Right cardiac atrium (tissue), 5 donors: ENCODE data around the gene APRT. TPM values are rescaled to one million over a fixed set of nuclear protein-coding genes. Genes with fewer than 3 reads are reported as not detected.

ENCODE experiments used
- ATAC-seq, 2 donors: fragments of 200-7000 bp; cut with Tn5 transposase; one replicate each; pipeline versions ENCODE4 v1.8.0 to v1.9.1; 2020; ENCODE audit warnings: moderate library complexity in 2 of 2, mild to moderate bottlenecking in 1 of 2
- DNase-seq, 3 donors: peaks; one replicate each; pipeline ENCODE4 v3.0.0-alpha.2; 2020
- H3K27ac ChIP-seq: one replicate; pipeline ENCODE4 v1.5.1; 2013; ENCODE audit warnings: mild to moderate bottlenecking, low read length, control low read depth, moderate library complexity
- H3K27me3 ChIP-seq: one replicate; pipeline ENCODE4 v1.6.1; 2013; ENCODE audit not compliant: control insufficient read depth, insufficient read depth
- H3K4me1 ChIP-seq: one replicate; pipeline ENCODE4 v1.6.1; 2013; ENCODE audit warnings: low read length; ENCODE audit not compliant: control insufficient read depth, insufficient read depth
- H3K4me3 ChIP-seq: one replicate; pipeline ENCODE4 v1.5.1; 2013; ENCODE audit warnings: low read length, control low read depth
- H3K9me3 ChIP-seq: one replicate; pipeline ENCODE4 v1.6.1; 2013; ENCODE audit warnings: low read length; ENCODE audit not compliant: control insufficient read depth
- WGBS: extraction: QIAGEN DNeasy Blood & Tissue Kit; methylation state at CpG from one replicate; pipeline ENCODE4 v1.1.7; 2013; 5-methylcytosine and 5-hydroxymethylcytosine counted together
- intact Hi-C, 4 donors: fragments of 100-400 bp; cut with DNase I; formaldehyde crosslinking; loops; one replicate each; pipeline versions ENCODE4 v1.11.0 to v1.14.0; 2022 to 2023
- polyA plus RNA-seq: library from polyadenylated mRNA; stranded (reverse); fragments of 200-250 nt; gene quantifications from one replicate; pipeline ENCODE4 v1.2.3, GENCODE V29; 2013
- total RNA-seq, 4 donors: library from RNA; stranded (reverse); fragmentation: NEBNext Ultra II Directional; extraction: Animal tissue kit (Norgen Biotek cat#: 25700); gene quantifications; one replicate each; pipeline ENCODE4 v1.2.1, GENCODE V29; 2021
- donor health status: healthy with polysubstance abuse.
- donor health status: DM: no; HTN: yes; CAD: no.
- donor health status: DM: no; HTN: no; CAD: no.
- donor health status: DM: no; HTN: yes; CAD: no; lungs with severe emphysema.
- donor health status: DM: yes; HTN: yes; CAD: no.

Gene APRT
- total and polyA plus RNA-seq, 5 donors, result 40.8 to 82.0 (median 51.6) TPM

DNA sequence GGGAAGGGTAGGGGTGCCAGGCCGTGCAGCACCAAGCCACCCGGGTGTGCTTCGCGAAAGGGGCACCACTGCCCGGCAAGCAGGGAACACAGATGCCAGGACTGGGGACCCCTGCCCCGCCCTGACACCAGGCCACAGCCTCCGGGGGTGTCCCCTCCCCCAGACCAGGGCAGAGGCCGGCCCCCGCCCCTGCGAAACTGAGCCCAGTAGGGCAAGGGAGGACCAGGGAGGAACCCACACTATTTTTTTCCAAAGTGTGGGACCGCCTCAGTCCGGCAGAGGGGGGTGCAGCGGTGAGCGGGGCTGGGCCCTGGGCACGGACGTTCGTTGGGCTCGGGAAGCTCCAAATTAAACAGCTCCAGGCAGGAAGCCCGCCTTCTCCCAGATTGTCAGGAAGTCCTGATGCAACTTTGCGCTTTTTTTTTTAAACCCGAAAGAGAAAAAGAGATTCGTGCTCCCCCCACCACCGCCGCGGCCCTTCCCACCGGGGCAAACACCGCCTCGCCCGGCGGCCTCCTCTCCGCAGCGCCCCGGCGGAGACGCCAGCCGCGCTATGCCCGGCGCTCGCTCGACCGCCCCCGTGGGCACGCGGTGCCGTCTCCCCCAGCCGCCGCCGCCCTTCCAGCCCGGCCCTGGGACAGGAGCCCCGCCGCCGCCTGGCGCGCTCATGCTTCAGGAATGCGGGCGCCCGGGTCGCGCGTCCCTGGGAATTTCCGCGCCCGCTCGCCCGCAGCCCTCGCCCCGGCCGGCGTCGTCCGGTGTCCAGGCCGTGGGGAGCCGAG is 27.5 kb downstream of the APRT start:
- peak; percentile 84 to 92 (median 92) for DNase-seq
- peaks cover 4% of the 10 kb centered on the region for H3K4me1 ChIP-seq
- peak overlapping the region; percentile 58 for H3K27ac ChIP-seq
- peak; percentile 81 to 83 for ATAC-seq
- peak overlapping the region; percentile 70 for H3K4me3 ChIP-seq
- 3% methylated on average over 74 of the region's 74 CpGs for WGBS
- intact Hi-C loops, result loop anchor here in 3 of 4 donors (2.0 to 5.0 kb wide), 3 partner anchors 37 to 42 kb away; no protein-coding TSS in a partner anchor
- no peaks in the 10 kb centered on the region for H3K27me3 ChIP-seq
- H3K9me3 ChIP-seq, result no peaks in the 10 kb centered on the region

DNA sequence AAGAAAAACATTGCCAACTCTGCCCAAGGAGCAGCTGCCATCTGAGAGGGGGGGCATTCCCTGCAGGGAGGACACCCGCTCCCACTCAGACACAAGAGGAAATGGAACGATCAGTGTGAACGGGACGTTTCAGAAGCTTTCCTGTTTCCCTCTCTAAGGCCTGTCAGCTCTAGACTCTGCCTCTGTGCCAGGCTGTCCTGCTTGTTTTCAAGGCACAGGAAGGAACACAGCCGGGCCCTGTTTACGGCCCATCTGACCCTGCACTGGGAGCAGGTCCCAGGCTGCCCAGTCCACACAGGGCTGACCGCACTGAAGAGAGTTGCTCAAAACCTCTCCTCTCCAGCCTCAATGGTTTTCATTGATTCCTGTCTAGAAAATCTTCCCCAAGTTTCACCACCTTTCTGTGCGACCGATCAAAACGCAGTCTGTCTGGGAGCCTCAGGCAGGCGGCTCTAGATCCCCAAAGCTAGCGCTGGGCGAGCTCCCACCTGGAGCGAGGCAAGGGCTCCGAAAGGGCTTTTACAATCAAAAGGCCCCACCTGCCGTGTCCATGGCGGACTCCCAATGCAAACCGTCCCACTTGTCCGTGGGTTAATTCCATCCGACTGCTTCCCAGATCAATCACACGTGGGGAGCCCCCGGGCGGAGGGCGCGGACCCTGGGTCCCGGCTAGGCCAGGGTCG is 28.2 kb downstream of the APRT start:
- no peaks in the 10 kb centered on the region for H3K9me3 ChIP-seq
- peaks cover 4% of the 10 kb centered on the region for H3K4me1 ChIP-seq
- H3K4me3 ChIP-seq, result peak overlapping the region; percentile 70
- intact Hi-C loops, result loop anchor here in 3 of 4 donors (2.0 to 5.0 kb wide), 3 partner anchors 36 to 41 kb away; no protein-coding TSS in a partner anchor
- peak; percentile 46 to 49 for ATAC-seq
- H3K27ac ChIP-seq, result peak overlapping the region; percentile 58
- peak in 2 of 3 donors; percentile 30 to 80 for DNase-seq
- no peaks in the 10 kb centered on the region for H3K27me3 ChIP-seq
- WGBS, result 41% methylated on average over 27 of the region's 27 CpGs

DNA sequence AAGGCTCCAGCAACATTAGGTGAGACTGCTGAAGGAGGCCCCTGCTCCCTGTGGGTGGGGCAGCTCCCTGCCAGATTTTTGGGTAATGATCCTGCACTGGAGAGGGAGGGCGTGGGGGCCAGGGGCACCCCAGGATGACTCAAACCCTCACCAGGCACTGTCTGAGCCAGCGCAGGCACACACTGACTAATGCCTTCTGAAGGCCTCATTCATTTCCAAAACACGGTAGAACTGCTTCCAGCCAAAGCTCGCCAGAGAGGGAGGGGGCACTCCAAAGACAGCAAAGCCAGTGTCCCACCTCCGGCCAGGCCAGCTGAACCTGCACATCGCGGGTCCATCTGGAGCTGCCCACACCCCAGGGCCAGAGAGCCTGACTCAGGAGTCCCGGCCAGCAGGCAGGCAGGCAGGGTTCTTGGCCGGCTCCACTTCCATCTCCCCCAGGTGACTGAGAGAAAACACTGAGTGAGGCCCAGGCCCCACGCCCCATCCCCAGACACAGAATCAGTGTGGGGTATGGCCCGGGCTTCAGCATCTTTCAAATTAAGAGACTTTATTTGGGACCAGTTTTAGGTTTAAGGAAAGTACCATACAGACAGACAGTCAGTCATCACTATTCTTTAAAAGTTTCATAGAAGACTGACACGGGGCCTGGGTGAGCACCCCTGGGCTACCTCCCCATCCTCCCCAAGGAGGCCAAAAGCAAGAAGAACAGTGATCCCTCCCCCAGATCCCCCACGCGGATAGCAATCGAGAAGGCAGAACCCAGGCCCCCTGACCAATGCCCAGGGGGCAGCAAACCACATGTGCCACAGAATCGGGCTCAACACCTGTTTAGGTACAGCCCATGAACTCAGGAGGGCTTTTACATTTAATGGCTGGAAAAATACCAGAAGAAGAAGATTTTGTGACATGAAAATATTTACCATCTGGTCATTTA is 29.0 kb downstream of the APRT start:
- peak overlapping the region; percentile 58 for H3K27ac ChIP-seq
- peaks cover 4% of the 10 kb centered on the region for H3K4me1 ChIP-seq
- H3K9me3 ChIP-seq, result no peaks in the 10 kb centered on the region
- ATAC-seq (no peak), DNase-seq (no peak)
- H3K27me3 ChIP-seq, result no peaks in the 10 kb centered on the region
- intact Hi-C loops, result loop anchor here in 2 of 4 donors (5.0 kb wide), 2 partner anchors 35 to 40 kb away; no protein-coding TSS in a partner anchor
- H3K4me3 ChIP-seq, result no peak overlapping the region
- 68% methylated on average over 16 of the region's 16 CpGs for WGBS

DNA sequence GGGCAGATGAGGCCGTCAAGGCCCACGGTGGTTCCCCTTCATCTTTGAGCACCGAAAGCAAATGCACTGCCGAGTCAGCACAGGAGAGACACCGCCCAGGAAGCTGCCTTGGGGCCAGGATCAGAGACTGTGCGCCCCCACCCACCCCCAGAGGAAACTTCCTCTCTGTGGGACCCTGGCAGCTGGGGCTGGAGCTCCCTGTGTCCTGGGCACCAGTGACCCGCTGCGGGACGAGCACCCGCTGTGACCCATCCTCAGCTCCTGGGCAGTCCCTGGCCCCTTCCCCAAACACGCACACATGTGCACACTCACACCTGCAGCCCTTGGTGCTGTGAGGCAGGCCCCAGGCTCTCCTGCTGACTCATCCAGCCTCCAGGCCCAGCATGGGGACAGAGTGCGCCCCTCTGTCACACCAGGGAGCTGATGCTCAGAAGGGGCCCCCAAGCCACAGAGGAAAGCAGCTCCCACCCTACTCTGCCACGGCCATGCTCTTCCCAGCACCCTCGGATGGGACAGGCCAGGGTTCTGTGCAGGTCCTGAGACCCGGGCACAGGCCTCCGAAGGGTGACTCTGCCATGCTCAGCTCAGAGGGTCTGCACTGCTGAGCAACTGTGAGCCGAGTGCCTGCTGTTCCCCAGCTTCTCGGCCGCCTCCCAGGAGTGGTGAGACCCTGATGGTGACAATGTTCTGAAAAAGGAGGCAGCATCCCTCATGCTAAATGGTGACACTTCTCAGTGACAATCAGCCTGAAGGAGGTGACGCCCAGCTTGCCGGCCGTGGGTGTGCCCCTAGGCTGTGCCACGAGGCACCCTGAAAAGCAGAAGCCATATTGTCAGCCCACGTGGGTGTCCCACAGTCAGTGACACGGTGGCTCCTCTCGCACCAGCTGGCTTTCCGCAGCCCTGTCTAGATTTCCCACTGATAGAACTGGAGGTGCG is 30.3 kb downstream of the APRT start:
- Histone ChIP-seq H3K27ac (no peak overlapping the region), H3K9me3 (no peaks in the 10 kb centered on the region), H3K27me3 (no peaks in the 10 kb centered on the region), H3K4me1 (peaks cover 4% of the 10 kb centered on the region), H3K4me3 (no peak overlapping the region)
- WGBS, result 77% methylated on average over 28 of the region's 28 CpGs
- intact Hi-C loops, result loop anchor here in 2 of 4 donors (5.0 kb wide), 2 partner anchors 34 to 39 kb away; no protein-coding TSS in a partner anchor
- DNase-seq, result peak in 2 of 3 donors; percentile 72 to 83
- ATAC-seq, result no peak

DNA sequence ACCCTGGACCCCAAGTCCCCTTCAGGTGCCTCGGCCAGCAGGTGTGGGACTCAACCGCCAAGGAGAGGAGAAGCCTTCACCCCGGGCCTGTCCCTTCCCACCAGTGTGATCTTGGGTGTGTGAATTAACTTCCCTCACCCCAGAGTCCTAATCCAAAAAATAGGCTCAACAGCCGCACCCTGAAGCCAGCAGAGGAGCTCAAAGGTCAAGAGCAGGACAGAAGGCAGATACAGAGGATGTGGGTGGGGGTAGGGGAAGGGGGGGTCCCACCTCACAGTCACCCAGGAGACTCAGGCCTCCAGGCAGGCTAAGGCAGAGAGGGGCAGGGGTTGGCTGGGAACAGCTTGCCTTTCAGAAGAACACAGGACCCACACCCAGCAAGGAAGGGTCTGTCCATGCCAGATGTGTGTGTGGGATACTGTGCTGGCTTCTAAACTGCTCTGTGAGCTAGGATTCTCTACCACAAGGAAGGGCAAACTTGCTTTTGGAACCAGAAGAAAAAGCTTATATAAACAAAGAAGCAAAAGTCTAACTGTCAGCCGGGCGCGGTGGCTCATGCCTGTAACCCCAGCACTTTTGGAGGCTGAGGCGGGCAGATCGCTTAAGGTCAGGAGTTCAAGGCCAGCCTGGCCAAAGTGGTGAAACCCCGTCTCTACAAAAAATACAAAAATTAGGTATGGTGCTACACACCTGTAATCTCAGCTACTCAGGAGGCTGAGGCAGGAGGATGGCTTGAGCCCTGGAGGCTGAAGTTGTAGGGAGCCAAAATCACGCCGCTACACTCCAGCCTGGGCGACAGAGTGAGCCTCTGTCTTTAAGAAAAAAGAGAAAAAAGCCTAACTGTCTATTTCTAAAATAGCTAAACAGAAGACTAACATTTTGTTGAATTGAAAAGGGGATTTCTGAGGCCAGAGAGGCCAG is 31.3 kb downstream of the APRT start:
- H3K4me1 ChIP-seq, result peaks cover 4% of the 10 kb centered on the region
- no peak overlapping the region for H3K4me3 ChIP-seq
- H3K9me3 ChIP-seq, result no peaks in the 10 kb centered on the region
- intact Hi-C loops, result loop anchor here in 2 of 4 donors (5.0 kb wide), 2 partner anchors 33 to 38 kb away; no protein-coding TSS in a partner anchor
- 80% methylated on average over 13 of the region's 13 CpGs for WGBS
- H3K27me3 ChIP-seq, result no peaks in the 10 kb centered on the region
- DNase-seq, result no peak
- H3K27ac ChIP-seq, result no peak overlapping the region
- ATAC-seq, result no peak

DNA sequence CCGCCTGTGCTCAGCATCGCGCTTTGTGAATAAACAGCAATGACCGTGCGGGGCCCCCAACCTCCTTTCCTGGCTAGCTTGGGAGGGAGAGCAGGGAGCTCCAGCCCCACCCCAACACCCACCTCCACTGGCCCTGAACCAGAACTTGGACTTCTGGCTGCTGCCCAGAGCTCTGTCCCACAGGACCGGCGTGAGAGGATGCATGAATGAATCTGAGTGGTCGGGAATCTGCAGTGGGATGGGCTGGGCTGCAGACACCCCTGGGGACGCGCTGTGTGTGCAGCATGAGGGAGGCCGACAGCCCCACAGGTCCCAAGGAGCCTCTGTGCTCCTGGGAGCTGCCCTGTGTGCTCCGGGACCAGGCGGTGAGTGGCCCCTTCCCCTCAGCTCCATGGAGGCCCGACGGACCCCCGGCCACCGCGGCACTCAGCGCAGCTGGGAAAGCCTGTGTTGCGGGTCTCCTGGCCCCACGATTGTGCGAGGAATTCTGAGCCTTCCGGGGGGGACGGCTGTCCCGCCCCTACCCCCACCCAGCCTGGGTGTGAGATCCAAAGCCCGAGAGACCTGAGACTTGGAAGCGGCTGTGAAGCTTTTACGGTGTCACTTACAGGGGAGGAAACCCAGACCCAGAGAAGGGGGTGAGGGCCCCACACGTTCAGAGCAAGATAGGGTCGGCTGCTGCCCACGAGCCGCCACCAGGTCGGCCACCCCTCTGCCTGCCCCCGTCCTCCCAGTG is 32.2 kb downstream of the APRT start:
- Histone ChIP-seq H3K4me1 (peaks cover 4% of the 10 kb centered on the region), H3K4me3 (no peak overlapping the region), H3K27me3 (no peaks in the 10 kb centered on the region), H3K9me3 (no peaks in the 10 kb centered on the region), H3K27ac (no peak overlapping the region)
- DNase-seq (peak; percentile 64 to 85 (median 75)), ATAC-seq (peak in 1 of 2 donors; percentile 33)
- WGBS, result 37% methylated on average over 34 of the region's 34 CpGs
- intact Hi-C loops, result loop anchor here in 2 of 4 donors (5.0 kb wide), 2 partner anchors 32 to 37 kb away; no protein-coding TSS in a partner anchor

DNA sequence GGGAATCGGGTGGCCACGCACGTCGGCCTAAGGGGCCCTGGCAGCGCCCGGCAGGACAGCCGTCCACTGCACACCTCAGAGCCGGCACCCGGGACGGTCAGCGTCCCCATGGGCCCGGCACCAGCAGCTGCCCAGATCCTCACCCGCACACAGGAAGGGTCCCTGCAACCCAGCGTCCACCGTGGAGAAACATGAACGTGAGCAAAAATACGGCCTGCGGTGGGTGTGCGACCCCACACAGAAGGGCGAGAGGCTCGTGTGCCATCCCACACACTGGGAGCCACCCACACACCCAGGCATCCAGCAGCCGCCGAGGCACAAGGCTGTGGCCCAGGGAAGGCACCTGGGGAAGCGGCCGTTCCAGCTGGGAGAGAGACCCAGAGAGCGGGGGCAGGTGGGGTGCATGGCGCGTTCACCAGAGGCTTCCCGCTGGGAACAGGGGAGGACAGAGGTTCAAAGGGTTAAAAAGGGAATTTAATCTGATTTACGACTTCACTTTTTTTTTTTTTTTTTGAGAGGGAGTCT is 33.1 kb downstream of the APRT start:
- Histone ChIP-seq H3K27me3 (no peaks in the 10 kb centered on the region), H3K4me3 (no peak overlapping the region), H3K4me1 (peaks cover 7% of the 10 kb centered on the region), H3K27ac (no peak overlapping the region), H3K9me3 (no peaks in the 10 kb centered on the region)
- intact Hi-C loops, result no loop called here
- ATAC-seq, result no peak
- 88% methylated on average over 30 of the region's 30 CpGs for WGBS
- DNase-seq, result no peak

DNA sequence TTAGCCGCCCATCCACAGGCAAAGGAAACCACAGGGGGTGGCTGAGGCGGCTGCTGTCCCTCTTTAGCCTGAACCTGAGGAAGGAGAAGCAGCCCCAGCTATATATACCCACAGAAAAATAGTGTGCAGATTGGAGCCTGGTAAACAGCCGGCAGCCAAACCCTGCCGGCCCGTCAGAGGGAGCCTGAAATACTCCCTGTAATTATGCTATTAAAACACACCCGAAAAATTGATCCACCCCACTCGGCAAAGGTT is 33.5 kb downstream of the APRT start:
- H3K4me3 ChIP-seq, result no peak overlapping the region
- no peak overlapping the region for H3K27ac ChIP-seq
- DNase-seq (no peak), ATAC-seq (no peak)
- H3K4me1 ChIP-seq, result peaks cover 8% of the 10 kb centered on the region
- WGBS, result 80% methylated on average over 7 of the region's 7 CpGs
- H3K9me3 ChIP-seq, result no peaks in the 10 kb centered on the region
- H3K27me3 ChIP-seq, result no peaks in the 10 kb centered on the region
- intact Hi-C loops, result no loop called here
